Fibroblast of skin of left biceps (primary cell): ENCODE measurements around the gene DHX36.
A peak's percentile ranks its signal among the peaks of the same experiment; 100 is the strongest.

Source experiments
- DNase-seq, 2 experiments: peaks; one replicate each; pipeline ENCODE4 v3.0.0-alpha.2; 2013; ENCODE audit warnings: low read depth in 2 of 2

DHX36 gene

GRCh38 chr3:154323891-154324738 is at the start of gene DHX36:
DHX36 (minus strand) TSS chr3:154324487; CDS start chr3:154324416, 71 bp downstream.
- peak; percentile 75 to 81 for DNase-seq

- no peak for DNase-seq
These were observed 42.9 kb upstream of the DHX36 start for GRCh38 chr3:154367221-154367620.

- DNase-seq, result no peak
These were observed 40.6 kb upstream of the DHX36 start for GRCh38 chr3:154364849-154365248.

GRCh38 chr3:154361099-154361498 is 36.8 kb upstream of the DHX36 start:
- no peak for DNase-seq

- DNase-seq, result no peak
These were observed 31.7 kb upstream of the DHX36 start for GRCh38 chr3:154356009-154356408.

- no peak for DNase-seq
These were observed 24.9 kb upstream of the DHX36 start for GRCh38 chr3:154349223-154349622.

- DNase-seq, result no peak
These were observed 21.3 kb upstream of the DHX36 start for GRCh38 chr3:154345422-154346122.

- DNase-seq, result no peak
These were observed 14.3 kb upstream of the DHX36 start for GRCh38 chr3:154338570-154338969.

- DNase-seq, result no peak
These were observed 13.7 kb upstream of the DHX36 start for GRCh38 chr3:154338008-154338407.

GRCh38 chr3:154334973-154335420 is 10.7 kb upstream of the DHX36 start:
- no peak for DNase-seq

- no peak for DNase-seq
These were observed 3.6 kb upstream of the DHX36 start for GRCh38 chr3:154327871-154328270.

- DNase-seq, result no peak
These were observed 632 bp upstream of the DHX36 start for GRCh38 chr3:154324919-154325318.

GRCh38 chr3:154316974-154317767 is 7.1 kb downstream of the DHX36 start:
- DNase-seq, result no peak

- DNase-seq, result no peak
These were observed 10.1 kb downstream of the DHX36 start for GRCh38 chr3:154314152-154314551.

- DNase-seq, result no peak
These were observed 13.4 kb downstream of the DHX36 start for GRCh38 chr3:154310840-154311239.

GRCh38 chr3:154307363-154307762 is 16.9 kb downstream of the DHX36 start:
- DNase-seq, result no peak

- DNase-seq, result no peak
These were observed 19.4 kb downstream of the DHX36 start for GRCh38 chr3:154304936-154305335.

- DNase-seq, result no peak
These were observed 20.0 kb downstream of the DHX36 start for GRCh38 chr3:154304116-154304786.

- DNase-seq, result no peak
These were observed 22.7 kb downstream of the DHX36 start for GRCh38 chr3:154301561-154301960.

- DNase-seq, result no peak
These were observed 30.3 kb downstream of the DHX36 start for GRCh38 chr3:154294016-154294415.

GRCh38 chr3:154290187-154290586 is 34.1 kb downstream of the DHX36 start:
- no peak for DNase-seq

GRCh38 chr3:154285221-154285620 is 39.1 kb downstream of the DHX36 start:
- DNase-seq, result no peak
